NCI-H526 (cell line): ENCODE results near the gene KAT7.
"Not testable (repeated sequence)": the region's sequence is repeated elsewhere in the genome, so short reads cannot be mapped to it uniquely, and the experiment has no call there.

Experiments
- DNase-seq, 2 experiments: peaks; one replicate each; lab custom pipeline; 2025; lab: John Stamatoyannopoulos, UW

Gene KAT7

DNA sequence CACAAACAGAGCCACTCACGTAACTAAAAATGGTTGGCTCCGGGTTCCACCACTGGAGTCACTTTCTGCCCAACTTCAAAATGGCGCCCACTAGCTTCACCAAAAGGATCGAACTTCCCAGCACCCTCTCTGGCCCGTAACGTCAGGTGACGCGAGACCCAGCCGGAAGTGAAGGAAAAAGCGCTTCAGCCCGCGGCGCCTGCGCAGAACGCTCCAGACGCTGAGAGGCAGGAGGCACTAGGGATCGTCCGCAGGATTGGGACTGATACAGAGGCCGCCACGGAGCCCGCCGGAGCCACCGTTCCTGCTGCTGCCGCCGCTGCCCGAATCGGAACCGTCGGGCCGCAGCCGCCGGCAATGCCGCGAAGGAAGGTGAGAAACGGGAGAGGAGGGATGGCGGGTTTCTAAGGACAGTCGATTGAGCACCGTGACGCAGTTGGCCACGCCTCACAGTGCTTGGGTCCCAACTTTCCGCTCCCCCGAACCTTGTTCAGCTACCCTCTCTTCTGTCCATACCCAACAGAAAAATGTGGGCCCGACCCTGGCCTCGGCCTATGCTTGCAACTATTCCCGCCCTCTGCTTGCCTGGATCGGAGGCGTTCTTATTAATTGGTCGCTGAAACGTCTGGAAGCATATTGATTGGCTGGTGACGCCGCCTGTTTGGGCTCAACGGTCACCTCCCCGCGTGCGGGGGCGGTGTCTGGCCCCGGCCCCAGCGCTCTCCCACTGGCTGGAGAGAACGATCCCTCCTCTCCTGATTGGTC, at the start of gene KAT7:
Gene KAT7 (plus strand): TSS at position 204 of the 765 bp plus-strand sequence. CDS start 154 bp downstream, at position 358.
- DNase-seq: peak; percentile 99 to 100

DNA sequence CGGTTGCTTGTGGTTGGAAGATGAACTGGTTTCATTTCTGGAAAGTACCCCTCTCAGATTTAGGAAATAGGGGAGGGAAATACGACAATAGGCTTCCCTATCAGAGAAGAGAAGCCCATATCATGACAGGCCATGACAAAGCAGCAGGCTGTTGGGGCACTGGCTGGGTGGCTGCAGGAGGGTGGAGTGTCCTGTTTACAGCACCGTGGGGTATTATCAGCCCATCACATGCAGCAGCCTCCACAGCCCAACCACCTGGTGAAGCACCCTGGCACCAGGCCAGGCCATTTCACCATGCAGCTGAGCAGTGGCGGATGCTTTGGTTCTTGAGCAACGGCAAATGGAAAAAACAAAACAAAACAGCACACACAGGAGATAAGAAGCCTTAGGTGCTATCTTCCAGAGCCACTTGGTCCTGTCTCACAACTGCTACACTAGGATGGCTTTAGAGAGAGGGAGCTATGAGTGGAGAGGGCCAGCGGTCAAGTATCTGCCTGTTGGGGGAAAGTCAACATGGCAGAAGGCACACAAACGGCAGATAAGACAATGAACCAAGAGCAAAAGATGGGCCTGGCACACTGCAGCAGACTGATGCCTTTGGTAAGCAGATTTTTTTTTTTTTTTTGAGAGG, 48.7 kb upstream of the KAT7 start:
- DNase-seq: peak; percentile 22 to 46

DNA sequence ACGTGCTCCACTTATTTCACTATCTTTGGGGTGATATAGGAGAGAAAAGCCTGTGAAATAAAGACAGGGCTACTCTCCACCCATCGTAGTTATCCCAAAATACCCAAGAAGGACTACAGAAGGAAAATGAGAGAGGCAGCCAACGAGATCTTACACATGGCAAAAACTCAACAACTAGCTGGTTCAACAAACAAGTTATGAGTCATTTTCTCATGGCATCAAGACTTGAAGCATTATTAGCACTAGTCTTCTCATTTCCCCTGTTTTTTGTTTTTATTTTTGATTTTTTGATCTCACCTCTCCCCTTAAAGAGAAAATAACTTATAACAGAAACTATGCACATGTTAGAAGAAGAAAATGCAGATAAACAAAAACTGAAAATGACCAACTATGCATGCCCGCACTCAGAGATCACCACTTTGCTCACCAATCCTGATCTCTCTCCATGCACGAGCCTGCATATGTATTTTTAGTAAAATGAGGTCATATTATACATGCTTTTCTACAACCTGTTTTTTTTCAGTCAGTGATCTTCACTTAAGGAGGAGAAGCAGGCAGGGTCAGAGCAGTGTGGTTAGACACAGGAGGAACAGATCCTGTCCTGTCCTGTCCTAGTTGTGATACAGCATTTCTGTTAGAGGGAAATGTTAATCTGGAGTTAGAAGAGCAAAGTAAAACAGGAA, 47.3 kb upstream of the KAT7 start:
- DNase-seq: no peak

DNA sequence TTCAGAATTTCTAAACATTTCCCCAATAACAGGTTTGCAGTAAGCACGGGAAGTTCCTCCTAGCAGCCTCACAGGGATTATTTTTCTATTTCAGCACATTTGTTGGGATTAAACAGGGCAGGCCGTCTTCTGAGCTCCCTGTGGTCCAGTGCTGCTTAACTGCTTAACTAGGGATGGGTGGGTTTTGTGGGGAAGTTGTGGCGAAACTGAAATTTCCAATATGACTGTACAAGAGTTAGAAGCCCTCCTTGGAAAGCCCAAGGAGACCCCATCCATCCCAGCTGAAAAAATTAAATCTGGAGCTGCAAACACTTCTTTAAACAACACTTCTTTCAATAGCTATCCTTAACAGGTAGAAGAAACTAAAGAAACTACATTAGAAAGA, 46.8 kb upstream of the KAT7 start:
- DNase-seq: no peak

DNA sequence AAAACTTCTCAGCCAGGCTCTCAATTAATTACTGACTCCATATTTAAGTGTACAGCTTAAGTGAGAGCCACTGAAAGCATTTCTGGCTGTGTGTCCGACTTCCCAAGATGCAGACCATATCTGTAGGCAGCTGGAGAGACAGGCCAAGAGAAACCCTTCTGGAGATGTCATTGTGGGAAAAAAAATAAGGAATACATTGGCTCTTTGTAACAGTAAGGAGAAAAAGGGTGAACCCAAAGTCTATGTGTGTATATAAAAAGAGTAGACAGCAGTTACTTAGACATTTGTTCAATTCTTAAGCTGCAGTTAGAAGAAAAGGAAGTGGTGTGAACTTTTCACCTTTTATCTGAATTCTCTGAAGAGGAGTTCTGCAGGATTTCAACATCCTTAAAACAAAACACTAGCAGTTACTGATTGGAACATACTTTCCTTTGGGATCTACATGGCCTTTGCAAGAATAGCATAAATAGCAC, 46.3 kb upstream of the KAT7 start:
- DNase-seq: no peak

DNA sequence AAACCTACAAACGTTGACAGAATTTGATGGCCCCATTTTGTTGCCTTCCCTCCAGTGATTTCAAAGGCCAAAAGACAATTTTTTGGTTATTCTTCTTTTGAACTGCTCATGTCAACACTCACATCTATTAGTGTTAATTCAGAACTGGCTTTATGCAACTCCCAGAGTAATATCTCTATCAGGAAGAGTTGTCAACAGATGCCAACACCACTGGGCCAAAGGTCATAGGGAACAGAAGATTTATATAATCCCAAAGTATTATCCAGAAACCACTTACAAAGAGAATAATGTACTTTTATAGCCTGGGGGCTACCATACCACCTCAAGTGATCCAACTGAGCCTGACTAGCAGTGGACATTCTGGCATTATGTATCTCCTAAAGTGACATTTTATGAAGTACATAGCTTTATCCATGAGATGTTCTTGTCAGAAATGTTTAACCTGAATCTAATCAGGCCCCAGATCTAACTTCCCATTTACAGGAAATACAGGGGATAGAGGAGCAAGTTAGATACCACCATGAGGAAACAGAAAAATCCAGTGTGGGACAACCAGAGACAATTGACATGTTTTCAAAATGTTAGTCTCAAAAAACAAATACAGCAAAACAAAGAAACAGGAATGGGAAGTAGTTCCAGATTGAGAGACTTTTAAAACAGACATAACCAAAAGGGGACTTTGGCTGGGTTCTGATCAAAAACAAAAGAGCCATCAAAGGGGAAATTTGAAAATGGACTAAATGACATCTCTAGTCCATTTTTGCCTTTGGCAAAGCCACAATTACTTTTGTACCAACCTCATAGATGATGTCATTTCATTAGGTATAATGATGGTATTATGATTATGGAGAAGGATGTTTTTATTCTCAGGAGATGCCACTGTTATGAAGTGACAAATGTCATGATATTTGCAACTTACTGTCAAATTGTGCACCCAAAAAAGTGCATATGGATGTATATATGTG, 43.0 kb upstream of the KAT7 start:
- no peak for DNase-seq

DNA sequence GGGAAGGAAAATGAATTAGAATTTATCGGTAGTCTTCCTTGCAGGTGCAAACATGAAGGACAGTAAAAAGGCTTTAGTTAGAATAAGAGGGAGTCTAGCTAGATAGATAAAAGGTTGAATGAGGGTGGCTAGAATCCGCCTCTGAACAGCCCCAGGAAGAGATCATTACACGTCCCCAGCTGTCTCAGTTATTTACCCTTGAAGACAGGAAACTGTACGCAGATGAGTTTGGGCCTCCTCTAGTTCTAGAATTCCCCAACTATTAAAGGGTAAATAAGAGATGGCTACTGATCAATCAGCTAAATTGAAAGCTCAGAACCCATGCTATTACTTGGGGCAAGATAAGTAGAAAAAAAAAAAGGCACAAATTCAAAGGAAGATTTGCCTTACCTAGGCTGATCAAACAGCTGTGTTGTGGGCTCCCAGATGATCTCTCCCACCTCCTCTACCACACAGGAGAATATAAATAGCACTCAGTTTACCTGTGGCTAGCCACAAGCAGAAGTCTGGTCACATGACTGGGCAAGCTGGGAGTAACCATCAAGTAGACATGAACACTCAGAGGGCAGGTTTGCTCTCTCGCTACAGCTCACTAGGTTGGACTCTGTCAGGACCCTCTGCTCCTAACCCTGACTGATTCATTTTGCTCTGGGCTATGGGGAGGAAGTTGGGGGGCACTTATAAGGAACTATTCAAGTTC, 41.5 kb upstream of the KAT7 start:
- no peak for DNase-seq

DNA sequence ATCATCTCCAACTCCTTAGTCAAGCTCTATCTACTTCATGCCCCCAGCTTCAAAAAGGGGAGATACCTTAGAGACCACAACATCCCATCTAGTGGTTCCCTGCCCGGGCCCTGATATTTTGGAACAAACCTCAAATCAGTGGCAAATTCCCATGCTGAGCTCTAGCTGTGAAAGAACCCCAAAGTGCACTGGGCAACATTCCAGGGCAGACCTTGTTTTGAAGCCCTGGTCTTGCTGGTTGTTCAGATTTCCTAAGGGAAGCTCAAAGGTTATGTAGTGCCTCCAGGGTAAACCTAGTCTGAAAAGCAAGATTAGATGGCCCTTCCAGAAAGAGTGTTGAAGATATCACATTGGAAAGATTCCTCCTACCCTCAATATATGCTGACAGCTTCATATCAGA, 40.8 kb upstream of the KAT7 start:
- no peak for DNase-seq

DNA sequence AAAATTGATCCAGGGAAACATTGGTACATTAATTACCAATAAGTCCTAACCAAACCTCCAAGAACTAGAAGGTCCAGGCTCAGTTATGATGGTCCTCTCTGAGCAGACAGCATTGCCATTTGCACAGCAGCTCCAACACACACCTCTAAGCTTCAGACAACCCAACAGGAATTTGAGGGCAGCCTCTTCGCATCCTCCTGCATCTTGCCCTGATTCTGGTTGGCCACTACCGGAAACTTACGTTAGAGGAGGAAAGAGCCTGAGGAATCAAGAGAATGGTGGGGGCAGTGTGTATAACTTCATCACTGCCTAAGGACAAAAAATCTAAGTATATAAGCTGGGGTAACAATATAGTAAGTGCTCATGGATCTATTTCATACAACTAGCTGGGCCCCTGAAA, 40.3 kb upstream of the KAT7 start:
- DNase-seq: no peak

DNA sequence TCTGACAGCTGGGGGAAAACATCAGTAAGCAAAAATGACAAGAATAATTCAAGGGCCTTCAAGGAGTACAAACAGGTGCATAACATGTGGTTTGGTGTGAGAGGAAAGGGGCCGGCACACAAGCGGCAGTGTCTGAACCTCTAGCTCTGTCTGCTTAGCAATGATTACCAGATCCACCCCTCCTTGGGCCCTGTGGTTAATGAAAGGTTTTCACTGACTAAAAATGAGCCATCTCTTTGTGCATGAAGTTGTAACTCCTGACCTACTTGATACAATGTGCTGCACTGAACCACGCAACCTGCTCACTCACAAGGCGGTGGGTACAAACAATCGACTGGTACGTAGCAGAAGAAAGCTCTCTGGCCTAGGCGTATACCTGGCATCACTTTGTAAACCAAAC, 39.7 kb upstream of the KAT7 start:
- no peak for DNase-seq

DNA sequence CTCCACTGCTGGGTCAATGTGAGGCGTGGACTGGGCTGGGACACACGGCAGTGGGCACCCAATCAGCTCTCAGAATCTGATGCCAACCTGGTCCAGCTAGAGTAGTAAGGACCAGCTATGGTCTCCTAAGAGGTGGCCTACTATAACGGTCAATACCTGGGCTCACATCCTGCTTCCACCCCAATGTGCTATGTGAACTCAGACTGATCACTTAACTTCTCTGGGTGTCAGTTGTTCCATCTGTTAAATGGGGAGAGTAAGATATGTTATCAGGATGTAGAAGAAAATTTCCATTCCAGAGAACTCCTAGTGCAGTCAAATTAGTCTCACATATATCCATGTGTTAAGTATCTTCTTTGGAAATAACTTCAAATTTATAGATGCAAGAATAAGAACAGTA, 38.8 kb upstream of the KAT7 start:
- no peak for DNase-seq

DNA sequence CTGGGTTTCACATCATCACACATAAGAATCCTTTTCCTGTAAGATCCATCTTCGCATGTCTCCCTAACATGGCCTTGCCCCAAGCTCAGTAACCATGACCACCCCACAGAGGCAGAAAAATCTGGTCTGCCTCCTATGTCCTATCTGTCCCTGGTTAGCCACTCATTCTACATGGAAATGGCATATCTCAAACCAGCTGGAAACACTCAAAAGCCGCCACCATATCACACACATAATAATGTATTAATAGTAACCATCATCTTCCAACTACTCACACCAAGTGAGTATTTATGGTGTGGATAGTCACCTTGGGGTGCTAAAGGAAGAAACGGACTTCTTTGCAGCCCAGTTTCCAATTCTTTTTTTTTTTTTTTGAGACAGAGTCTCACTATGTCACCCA, 36.0 kb upstream of the KAT7 start:
- DNase-seq: no peak

DNA sequence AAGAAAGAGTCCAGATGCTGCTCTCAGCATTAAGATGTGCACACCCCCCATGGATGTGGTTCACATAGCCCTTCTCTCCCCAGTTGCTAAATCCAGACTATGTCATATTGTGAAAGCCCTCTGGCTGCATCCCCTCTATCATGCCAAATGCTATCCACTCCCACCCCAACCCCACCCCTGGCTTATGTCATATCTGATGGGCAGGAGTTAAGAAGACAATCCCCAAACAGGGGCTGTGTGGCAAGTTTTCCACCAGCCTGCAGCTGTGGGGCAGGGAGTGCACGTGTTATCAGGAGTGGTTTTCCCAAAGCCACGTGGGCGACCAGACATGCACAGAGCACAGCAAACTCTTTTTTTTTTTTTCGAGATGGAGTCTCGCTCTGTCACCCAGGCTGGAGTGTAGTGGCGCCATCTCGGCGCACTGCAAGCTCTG, 34.5 kb upstream of the KAT7 start:
- no peak for DNase-seq

DNA sequence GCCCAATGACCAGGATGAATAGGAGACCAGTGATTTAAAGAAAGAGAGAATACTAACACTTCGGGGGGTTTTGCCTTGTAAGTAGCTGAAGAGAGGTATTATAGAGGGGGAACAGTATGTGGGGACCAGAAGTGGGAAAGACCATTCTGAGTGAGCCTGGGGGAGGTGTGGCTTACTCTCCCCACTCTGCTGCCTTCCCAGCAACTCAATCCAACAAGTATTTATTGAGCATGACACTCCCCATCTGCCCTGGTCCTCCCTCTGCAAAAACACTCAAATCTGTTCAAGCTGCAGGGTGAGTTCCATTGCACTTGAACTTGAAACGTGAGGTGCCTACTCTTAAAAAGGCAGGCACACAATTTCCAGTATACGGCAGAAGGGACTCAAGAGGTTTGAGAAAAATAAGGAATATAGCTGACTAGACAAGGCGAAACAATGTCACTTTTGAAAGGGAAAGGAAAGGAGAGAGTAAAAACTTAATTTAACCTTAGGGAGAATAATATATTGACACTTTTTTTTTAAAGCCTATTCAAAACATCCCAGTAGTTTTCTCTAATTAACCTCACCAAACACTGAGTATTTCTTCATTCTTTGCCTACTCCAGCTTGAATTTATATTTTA, 32.7 kb upstream of the KAT7 start:
- no peak for DNase-seq

DNA sequence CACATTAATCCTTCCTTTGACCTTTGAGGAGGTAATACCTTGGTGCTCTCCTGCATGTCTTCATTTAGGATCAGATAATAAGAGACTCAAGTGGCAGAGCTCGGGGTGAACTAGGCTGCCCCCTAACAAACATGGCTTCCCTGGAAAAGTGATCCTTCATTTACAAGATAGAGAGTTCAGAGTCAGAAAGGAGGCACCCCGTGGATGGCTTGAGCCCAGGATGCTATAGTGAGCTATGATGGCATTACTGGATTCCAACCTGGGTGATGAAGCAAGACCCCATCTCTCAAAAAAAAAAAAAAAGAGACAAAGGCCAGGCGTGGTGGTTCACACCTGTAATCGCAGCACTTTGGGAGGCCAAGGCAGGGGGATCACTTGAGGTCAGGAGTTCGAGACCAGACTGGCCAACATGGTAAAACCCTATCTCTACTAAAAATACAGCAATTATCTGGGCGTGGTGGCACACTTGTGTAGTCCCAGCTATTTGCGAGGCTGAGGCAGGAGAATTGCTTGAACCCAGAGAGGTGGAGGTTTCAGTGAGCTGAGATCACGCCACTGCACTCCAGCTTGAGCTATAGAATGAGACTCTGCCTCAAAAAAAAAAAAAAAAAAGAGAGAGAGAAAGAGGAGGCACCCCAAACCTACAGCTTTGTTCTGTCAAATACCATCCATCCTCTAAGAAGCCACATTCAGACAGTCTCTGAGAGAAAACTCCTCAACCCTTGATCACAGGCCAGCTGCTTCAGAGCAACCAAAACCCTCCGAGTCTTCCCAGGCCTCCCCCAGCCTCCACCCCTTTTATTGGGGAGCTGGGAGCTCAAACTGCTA, 31.9 kb upstream of the KAT7 start:
- no peak for DNase-seq

DNA sequence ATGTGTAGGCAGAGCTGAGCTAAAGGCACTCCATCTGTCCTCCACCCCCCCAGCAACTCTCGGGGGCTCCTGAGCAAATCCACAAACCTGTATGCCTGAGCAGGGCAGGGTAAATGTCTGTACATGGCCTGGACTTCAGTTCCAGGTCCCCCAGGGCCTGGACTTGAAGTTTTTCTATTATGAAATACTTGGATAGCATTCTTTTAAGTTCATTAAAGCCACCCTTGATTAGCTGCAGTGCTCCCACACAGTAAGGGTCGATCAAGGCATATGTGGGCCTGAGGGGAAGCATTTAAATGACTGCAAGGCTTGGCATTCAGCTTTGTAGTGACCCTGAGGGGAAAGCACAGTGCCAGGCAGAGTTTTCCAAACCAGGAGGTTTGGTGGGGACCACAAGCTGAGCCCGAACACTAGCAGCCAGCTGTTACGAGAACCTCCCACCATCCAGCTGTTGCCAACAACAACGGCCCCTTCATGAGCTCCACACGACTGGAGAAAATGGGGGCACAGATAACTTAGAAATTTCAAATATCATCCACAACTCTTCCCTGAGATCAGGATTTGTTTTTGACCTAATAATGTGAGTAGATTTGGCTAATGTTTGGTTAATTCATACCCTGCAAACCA, 31.2 kb upstream of the KAT7 start:
- DNase-seq: no peak

DNA sequence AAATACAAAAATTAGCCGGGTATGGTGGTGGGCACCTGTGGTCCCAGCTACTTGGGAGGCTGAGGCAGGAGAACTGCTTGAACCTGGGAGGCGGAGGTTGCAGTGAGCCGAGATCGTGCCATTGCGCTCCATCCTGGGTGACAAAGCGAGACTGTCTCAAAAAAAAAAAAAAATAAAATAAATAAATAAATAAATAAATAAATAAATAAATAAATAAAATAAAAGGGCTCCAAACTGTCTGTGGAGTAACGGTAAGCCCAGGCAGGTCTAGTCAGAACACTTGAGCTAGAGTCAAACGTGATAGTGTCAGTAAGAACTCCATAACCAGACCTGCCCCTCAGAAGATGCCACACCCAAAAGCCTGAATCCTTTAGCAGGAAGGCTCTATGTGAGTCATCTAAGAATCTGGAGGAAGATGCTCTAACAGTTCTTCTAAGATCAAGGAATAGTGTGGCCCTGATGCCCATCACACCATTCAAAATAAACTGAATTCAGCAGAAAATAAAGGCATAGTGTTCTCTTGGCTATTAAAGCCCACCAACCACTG, 29.9 kb upstream of the KAT7 start:
- DNase-seq: not testable (repeated sequence)

DNA sequence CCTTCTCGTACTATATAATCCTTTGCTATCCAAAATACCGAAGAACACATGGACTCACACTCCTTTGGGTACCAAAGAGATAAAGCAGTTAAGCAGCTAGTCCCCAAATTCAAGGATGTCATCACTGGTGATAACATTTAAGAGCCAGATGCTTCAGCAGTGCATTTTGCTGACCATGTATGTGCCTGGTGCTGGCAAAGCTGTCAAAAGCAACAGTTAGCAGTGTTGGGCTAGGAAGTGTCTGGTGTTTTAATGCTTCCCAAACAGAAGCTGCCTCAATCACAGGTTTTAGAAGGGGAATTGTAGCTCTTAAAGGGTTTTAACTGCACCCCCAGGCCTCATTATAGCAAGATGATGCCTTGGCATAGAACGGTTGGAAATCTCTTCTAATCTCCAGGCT, 29.3 kb upstream of the KAT7 start:
- no peak for DNase-seq

DNA sequence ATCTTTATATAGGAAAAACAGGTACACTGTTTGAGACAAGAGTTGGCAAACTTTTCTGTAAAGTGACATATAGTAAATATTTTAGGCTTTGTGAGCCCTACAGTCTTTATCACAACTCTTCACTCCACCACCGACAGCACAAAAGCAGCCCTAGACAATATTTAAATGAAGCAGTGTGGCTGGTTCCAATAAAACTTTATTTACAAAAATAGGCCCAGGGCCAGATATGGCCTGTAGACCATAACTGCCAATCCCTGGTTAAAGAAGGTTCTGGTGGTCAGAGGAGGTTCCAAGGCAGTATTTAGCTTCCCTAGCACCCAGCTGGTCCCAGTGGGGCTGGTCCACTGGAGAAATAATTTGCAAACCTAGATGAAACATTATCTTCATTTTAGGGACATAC, 28.2 kb upstream of the KAT7 start:
- no peak for DNase-seq
